Lower lobe of right lung (tissue), 2 donors: ENCODE measurements around the gene BACH1. TPM values are rescaled to one million over a fixed set of nuclear protein-coding genes. Genes with fewer than 3 reads are reported as not detected.

Source experiments
- ATAC-seq, 2 donors: fragments of 200-7000 bp; cut with Tn5 transposase; one replicate each; pipeline ENCODE4 v1.9.1; 2020 to 2022; ENCODE audit warnings: mild to moderate bottlenecking in 2 of 2, moderate library complexity in 2 of 2
- DNase-seq: peaks from one replicate; pipeline ENCODE4 v3.0.0-alpha.2; 2020
- H3K27ac ChIP-seq: fragments of 200-600 bp; one replicate; pipeline ENCODE4 v1.8.0; 2022
- H3K27me3 ChIP-seq: fragments of 200-600 bp; one replicate; pipeline ENCODE4 v1.8.0; 2022; ENCODE audit warnings: low read depth
- H3K36me3 ChIP-seq: fragments of 200-600 bp; one replicate; pipeline ENCODE4 v1.8.0; 2022; ENCODE audit warnings: mild to moderate bottlenecking
- H3K4me1 ChIP-seq: fragments of 200-600 bp; one replicate; pipeline ENCODE4 v1.8.0; 2022
- H3K4me3 ChIP-seq: fragments of 200-600 bp; one replicate; pipeline ENCODE4 v1.8.0; 2022; ENCODE audit warnings: mild to moderate bottlenecking
- H3K9me3 ChIP-seq: fragments of 200-600 bp; one replicate; pipeline ENCODE4 v1.8.0; 2022
- intact Hi-C: fragments of 100-400 bp; cut with DNase I; formaldehyde crosslinking; loops from one replicate; pipeline ENCODE4 v1.11.0; 2022
- total RNA-seq: library from RNA; stranded (reverse); fragmentation: NEBNext Ultra II Directional; extraction: Animal tissue kit (Norgen Biotek cat#: 25700); gene quantifications from one replicate; pipeline ENCODE4 v1.2.1, GENCODE V29; 2021
- TF ChIP-seq, protein P1 (sequence below): fragments of 200-600 bp; IDR thresholded peaks from one replicate; pipeline ENCODE4 v1.8.0; 2022; ENCODE audit warnings: antibody characterized with exemption, mild to moderate bottlenecking
- donor health status: DM: no; HTN: yes; CAD: no; lungs with severe emphysema.

The BACH1 gene
- total RNA-seq, 1 donor from 2014 or later, result 148 TPM

DNA sequence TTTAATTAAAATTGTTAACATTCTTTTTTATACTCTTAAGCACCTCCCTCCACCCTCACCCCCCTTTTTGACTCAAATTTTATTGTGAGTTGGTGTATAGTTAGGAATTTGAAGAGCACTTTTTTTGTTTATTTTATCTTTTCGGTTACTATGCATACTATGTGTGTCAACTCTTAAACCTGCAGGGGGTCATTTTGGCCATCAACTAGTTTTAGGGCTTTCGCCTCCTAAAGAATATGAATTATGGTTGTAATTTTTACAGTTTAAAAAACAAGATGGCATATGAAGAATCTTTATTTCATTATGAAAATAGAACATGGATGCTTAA is 9.7 kb downstream of the BACH1 start:
- Histone ChIP-seq H3K4me1 (peaks cover 62% of the 10 kb centered on the region), H3K4me3 (no peak overlapping the region), H3K36me3 (no peaks in the 10 kb centered on the region), H3K27ac (no peak overlapping the region), H3K27me3 (no peaks in the 10 kb centered on the region), H3K9me3 (no peaks in the 10 kb centered on the region)
- TF ChIP-seq, protein P1, sequence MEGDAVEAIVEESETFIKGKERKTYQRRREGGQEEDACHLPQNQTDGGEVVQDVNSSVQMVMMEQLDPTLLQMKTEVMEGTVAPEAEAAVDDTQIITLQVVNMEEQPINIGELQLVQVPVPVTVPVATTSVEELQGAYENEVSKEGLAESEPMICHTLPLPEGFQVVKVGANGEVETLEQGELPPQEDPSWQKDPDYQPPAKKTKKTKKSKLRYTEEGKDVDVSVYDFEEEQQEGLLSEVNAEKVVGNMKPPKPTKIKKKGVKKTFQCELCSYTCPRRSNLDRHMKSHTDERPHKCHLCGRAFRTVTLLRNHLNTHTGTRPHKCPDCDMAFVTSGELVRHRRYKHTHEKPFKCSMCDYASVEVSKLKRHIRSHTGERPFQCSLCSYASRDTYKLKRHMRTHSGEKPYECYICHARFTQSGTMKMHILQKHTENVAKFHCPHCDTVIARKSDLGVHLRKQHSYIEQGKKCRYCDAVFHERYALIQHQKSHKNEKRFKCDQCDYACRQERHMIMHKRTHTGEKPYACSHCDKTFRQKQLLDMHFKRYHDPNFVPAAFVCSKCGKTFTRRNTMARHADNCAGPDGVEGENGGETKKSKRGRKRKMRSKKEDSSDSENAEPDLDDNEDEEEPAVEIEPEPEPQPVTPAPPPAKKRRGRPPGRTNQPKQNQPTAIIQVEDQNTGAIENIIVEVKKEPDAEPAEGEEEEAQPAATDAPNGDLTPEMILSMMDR, result no peak
- intact Hi-C loops, result no loop called here
- ATAC-seq (no peak), DNase-seq (no peak)

GRCh38 chr21:29309703-29310102 is 11.0 kb downstream of the BACH1 start:
- Histone ChIP-seq H3K9me3 (no peaks in the 10 kb centered on the region), H3K27me3 (no peaks in the 10 kb centered on the region), H3K36me3 (no peaks in the 10 kb centered on the region), H3K4me3 (no peak overlapping the region), H3K4me1 (peaks cover 62% of the 10 kb centered on the region), H3K27ac (no peak overlapping the region)
- DNase-seq, result no peak
- intact Hi-C loops, result no loop called here
- TF ChIP-seq, protein P1, result no peak
- no peak for ATAC-seq

DNA sequence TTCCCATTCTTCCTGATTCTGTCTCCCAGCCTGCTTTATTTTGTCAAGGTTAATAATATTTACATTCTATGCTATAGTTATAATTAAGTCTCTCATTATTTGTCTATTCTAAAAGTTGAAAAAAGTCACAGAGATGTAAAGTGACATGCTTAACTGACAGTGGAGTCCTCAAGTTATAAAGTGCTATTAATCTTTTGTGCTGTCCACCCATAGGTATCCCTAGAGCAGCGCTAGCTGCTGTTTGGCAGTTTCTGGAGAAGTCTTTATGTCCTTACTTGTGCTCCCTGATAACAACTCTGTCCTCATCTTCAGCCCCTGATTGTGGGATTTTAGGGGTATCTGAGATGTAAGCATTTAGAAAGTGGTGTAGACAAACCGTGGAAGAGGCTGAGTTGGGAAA is 13.1 kb downstream of the BACH1 start:
- Histone ChIP-seq H3K9me3 (no peaks in the 10 kb centered on the region), H3K36me3 (no peaks in the 10 kb centered on the region), H3K27me3 (no peaks in the 10 kb centered on the region), H3K4me3 (no peak overlapping the region), H3K27ac (no peak overlapping the region), H3K4me1 (peaks cover 63% of the 10 kb centered on the region)
- TF ChIP-seq, protein P1, result no peak
- intact Hi-C loops, result no loop called here
- no peak for DNase-seq
- no peak for ATAC-seq

- Histone ChIP-seq H3K4me1 (peaks cover 63% of the 10 kb centered on the region), H3K4me3 (no peak overlapping the region), H3K36me3 (no peaks in the 10 kb centered on the region), H3K27me3 (no peaks in the 10 kb centered on the region), H3K9me3 (no peaks in the 10 kb centered on the region), H3K27ac (no peak overlapping the region)
- DNase-seq, result no peak
- no peak for ATAC-seq
- TF ChIP-seq, protein P1, result no peak
- intact Hi-C loops, result no loop called here
Observed at GRCh38 chr21:29312981-29313380, 14.3 kb downstream of the BACH1 start.

- Histone ChIP-seq H3K9me3 (no peaks in the 10 kb centered on the region), H3K27me3 (no peaks in the 10 kb centered on the region), H3K27ac (no peak overlapping the region), H3K36me3 (no peaks in the 10 kb centered on the region), H3K4me1 (peaks cover 63% of the 10 kb centered on the region), H3K4me3 (no peak overlapping the region)
- TF ChIP-seq, protein P1, result no peak
- ATAC-seq, result no peak
- no peak for DNase-seq
- intact Hi-C loops, result no loop called here
Observed at GRCh38 chr21:29313662-29314408, 15.1 kb downstream of the BACH1 start.
